Hepatocyte (in vitro differentiated cells): ENCODE data around the gene NCOA7. TPM values are rescaled to one million over a fixed set of nuclear protein-coding genes. Genes with fewer than 3 reads are reported as not detected.
A peak's percentile ranks its signal among the peaks of the same experiment; 100 is the strongest.

Experiments used
- DNase-seq: peaks from one replicate; pipeline ENCODE4 v3.0.0-alpha.2; 2016; ENCODE audit warnings: low spot score
- H2AFZ ChIP-seq: fragments of 200-600 bp; sonication (generic); 2 replicates; pipeline ENCODE4 v1.6.0; 2016; ENCODE audit warnings: antibody characterized with exemption, mild to moderate bottlenecking
- H3K27ac ChIP-seq: fragments of 200-600 bp; sonication (generic); 2 replicates; pipeline ENCODE4 v1.5.1; 2016; ENCODE audit warnings: mild to moderate bottlenecking
- H3K27me3 ChIP-seq: fragments of 200-600 bp; sonication (generic); 2 replicates; pipeline ENCODE4 v1.6.1; 2016
- H3K36me3 ChIP-seq: fragments of 200-600 bp; sonication (generic); replicated peaks from 2 replicates; pipeline ENCODE4 v1.5.1; 2016; ENCODE audit warnings: low read depth; ENCODE audit not compliant: insufficient read depth
- H3K4me1 ChIP-seq: fragments of 200-600 bp; sonication (generic); 2 replicates; pipeline ENCODE4 v1.5.1; 2016; ENCODE audit warnings: mild to moderate bottlenecking, moderate library complexity; ENCODE audit not compliant: insufficient read depth
- H3K4me2 ChIP-seq: fragments of 200-600 bp; sonication (generic); 2 replicates; pipeline ENCODE4 v1.6.0; 2016
- H3K4me3 ChIP-seq: fragments of 200-600 bp; sonication (generic); 2 replicates; pipeline ENCODE4 v1.5.1; 2016; ENCODE audit warnings: mild to moderate bottlenecking
- H3K79me2 ChIP-seq: fragments of 200-600 bp; sonication (generic); 2 replicates; pipeline ENCODE4 v1.6.0; 2017; ENCODE audit warnings: mild to moderate bottlenecking
- H3K9me2 ChIP-seq: fragments of 200-600 bp; sonication (generic); replicated peaks from 2 replicates; pipeline ENCODE4 v1.6.0; 2017; ENCODE audit warnings: mild to moderate bottlenecking; ENCODE audit not compliant: insufficient read depth
- H3K9me3 ChIP-seq: fragments of 200-600 bp; sonication (generic); 2 replicates; pipeline ENCODE4 v1.5.1; 2016; ENCODE audit warnings: low read depth, mild to moderate bottlenecking
- H4K20me1 ChIP-seq: fragments of 200-600 bp; sonication (generic); 2 replicates; pipeline ENCODE4 v1.6.0; 2016; ENCODE audit warnings: mild to moderate bottlenecking; ENCODE audit not compliant: insufficient read depth, poor library complexity, severe bottlenecking
- CTCF ChIP-seq: fragments of 200-600 bp; sonication (generic); IDR thresholded peaks from 2 replicates; pipeline ENCODE4 v1.5.1; 2016; ENCODE audit warnings: antibody characterized with exemption, mild to moderate bottlenecking; ENCODE audit not compliant: poor library complexity
- EZH2 ChIP-seq: fragments of 200-600 bp; sonication (generic); IDR thresholded peaks from 2 replicates; pipeline ENCODE4 v1.6.1; 2016; ENCODE audit warnings: antibody characterized with exemption, mild to moderate bottlenecking, borderline replicate concordance
- EZH2phosphoT487 ChIP-seq: fragments of 200-600 bp; sonication (generic); IDR thresholded peaks from one replicate; pipeline ENCODE4 v1.6.1; 2018; ENCODE audit warnings: antibody characterized with exemption, mild to moderate bottlenecking, low read depth, moderate library complexity; ENCODE audit not compliant: unreplicated experiment, severe bottlenecking
- WGBS: methylation state at CpG from one replicate; pipeline ENCODE4 v1.1.6; 2016; ENCODE audit warnings: low lambda C conversion rate; ENCODE audit errors: missing lambda C conversion rate; 5-methylcytosine and 5-hydroxymethylcytosine counted together
- polyA plus RNA-seq: library from polyadenylated mRNA; unstranded; fragments of >200 nt; fragmentation: Nextera tagmentation; extraction: Ambion mirVana; gene quantifications from 2 replicates; pipeline ENCODE4 v1.2.1, GENCODE V29; 2016
- total RNA-seq: library from RNA; depleted of rRNA; stranded (reverse); fragments of >200 nt; gene quantifications from 2 replicates; pipeline ENCODE4 v1.2.3, GENCODE V29; 2014

Gene NCOA7
- total and polyA plus RNA-seq, 2 experiments from 2014 or later, result 17.3 to 42.0 TPM

- H3K27ac ChIP-seq, result peak within 1 kb of the TSS; percentile 97
- peak; percentile 99 for DNase-seq
- H3K4me2 ChIP-seq, result peak within 1 kb of the TSS; percentile 80
- H3K27me3 ChIP-seq, result no peaks in the 10 kb centered on the region
- no peaks in the 10 kb centered on the region for H3K9me2 ChIP-seq
- H2AFZ ChIP-seq, result peak within 1 kb of the TSS; percentile 86
- H3K9me3 ChIP-seq, result no peaks in the 10 kb centered on the region
- H3K36me3 ChIP-seq, result no peaks in the 10 kb centered on the region
- no peaks in the 10 kb centered on the region for H4K20me1 ChIP-seq
- peak within 1 kb of the TSS; percentile 78 for H3K4me3 ChIP-seq
- H3K79me2 ChIP-seq, result peaks cover 43% of the 10 kb centered on the region
- peak; percentile 100 for TF ChIP-seq CTCF
- TF ChIP-seq EZH2phosphoT487, result no peak
- TF ChIP-seq EZH2, result no peak
- peaks cover 7% of the 10 kb centered on the region for H3K4me1 ChIP-seq
- under 1% methylated on average over 81 of the region's 82 CpGs for WGBS
Observed at GRCh38 chr6:125956506-125957390, 166.0 kb downstream of the NCOA7 start, which contains the start of gene HINT3. HINT3 (plus strand) TSS chr6:125956770; CDS start chr6:125956978, 208 bp downstream.

GRCh38 chr6:125957391-125957693 is 166.6 kb downstream of the NCOA7 start:
- Histone ChIP-seq H3K9me2 (no peaks in the 10 kb centered on the region), H4K20me1 (no peaks in the 10 kb centered on the region), H3K9me3 (no peaks in the 10 kb centered on the region), H3K4me2 (peak overlapping the region; percentile 80), H3K4me3 (peak overlapping the region; percentile 78), H3K4me1 (peaks cover 7% of the 10 kb centered on the region), H3K36me3 (no peaks in the 10 kb centered on the region), H3K27ac (peak overlapping the region; percentile 97), H3K27me3 (no peaks in the 10 kb centered on the region), H3K79me2 (peaks cover 44% of the 10 kb centered on the region), H2AFZ (peak overlapping the region; percentile 86)
- WGBS, result 21% methylated on average over 3 of the region's 3 CpGs
- TF ChIP-seq EZH2phosphoT487 (no peak), EZH2 (no peak), CTCF (no peak)
- DNase-seq, result no peak

GRCh38 chr6:125957845-125958244 is 167.1 kb downstream of the NCOA7 start:
- no peaks in the 10 kb centered on the region for H3K9me3 ChIP-seq
- H3K4me2 ChIP-seq, result peak overlapping the region; percentile 80
- peak overlapping the region; percentile 97 for H3K27ac ChIP-seq
- 51% methylated on average over 4 of the region's 4 CpGs for WGBS
- no peaks in the 10 kb centered on the region for H3K9me2 ChIP-seq
- no peaks in the 10 kb centered on the region for H4K20me1 ChIP-seq
- peaks cover 7% of the 10 kb centered on the region for H3K4me1 ChIP-seq
- no peak for TF ChIP-seq EZH2
- no peak for TF ChIP-seq EZH2phosphoT487
- TF ChIP-seq CTCF, result no peak
- H3K27me3 ChIP-seq, result no peaks in the 10 kb centered on the region
- H3K4me3 ChIP-seq, result peak overlapping the region; percentile 78
- H2AFZ ChIP-seq, result peak overlapping the region; percentile 86
- peak; percentile 62 for DNase-seq
- peaks cover 47% of the 10 kb centered on the region for H3K79me2 ChIP-seq
- no peaks in the 10 kb centered on the region for H3K36me3 ChIP-seq
